H9 (cell line): ENCODE measurements around the gene UBE2E1. TPM values are rescaled to one million over a fixed set of nuclear protein-coding genes. Genes with fewer than 3 reads are reported as not detected.

Source experiments
- DNase-seq: peaks from one replicate; pipeline ENCODE4 v3.0.0-alpha.2; 2017
- H2AFZ ChIP-seq: one replicate; pipeline ENCODE4 v1.6.1; 2013; ENCODE audit warnings: mild to moderate bottlenecking, low read length, control low read depth, moderate library complexity
- H2AK5ac ChIP-seq: 2 replicates; pipeline ENCODE4 v1.6.1; 2013; ENCODE audit warnings: low read length, control low read depth, mixed read lengths; ENCODE audit not compliant: insufficient read length
- H2BK120ac ChIP-seq: one replicate; pipeline ENCODE4 v1.6.1; 2013; ENCODE audit warnings: low read depth, mild to moderate bottlenecking, low read length, control low read depth, inconsistent platforms; ENCODE audit not compliant: poor library complexity, severe bottlenecking
- H2BK12ac ChIP-seq: 2 replicates; pipeline ENCODE4 v1.6.1; 2013; ENCODE audit warnings: low read length, control low read depth, mixed read lengths, low read depth; ENCODE audit not compliant: insufficient read length
- H2BK15ac ChIP-seq: 2 replicates; pipeline ENCODE4 v1.6.1; 2013; ENCODE audit warnings: low read depth, low read length, control low read depth
- H2BK20ac ChIP-seq: one replicate; pipeline ENCODE4 v1.6.1; 2013; ENCODE audit warnings: low read depth, mild to moderate bottlenecking, low read length, control low read depth, inconsistent platforms; ENCODE audit not compliant: poor library complexity, severe bottlenecking
- H2BK5ac ChIP-seq: 2 replicates; pipeline ENCODE4 v1.6.1; 2013; ENCODE audit warnings: low read length, control low read depth, mixed read lengths; ENCODE audit not compliant: insufficient read length
- H3K14ac ChIP-seq: 2 replicates; pipeline ENCODE4 v1.6.1; 2013; ENCODE audit warnings: low read length, control low read depth; ENCODE audit not compliant: insufficient read depth
- H3K18ac ChIP-seq: 2 replicates; pipeline ENCODE4 v1.6.1; 2013; ENCODE audit warnings: low read depth, mild to moderate bottlenecking, mixed read lengths, low read length, control low read depth; ENCODE audit not compliant: insufficient read length
- H3K23ac ChIP-seq: 2 replicates; pipeline ENCODE4 v1.6.1; 2013; ENCODE audit warnings: low read length, control low read depth, mixed read lengths, low read depth; ENCODE audit not compliant: insufficient read length
- H3K23me2 ChIP-seq: 2 replicates; pipeline ENCODE4 v1.6.1; 2013; ENCODE audit warnings: low read depth, mild to moderate bottlenecking, mixed read lengths, low read length, control low read depth; ENCODE audit not compliant: insufficient read length, poor library complexity, severe bottlenecking
- H3K27ac ChIP-seq: 2 replicates; pipeline ENCODE4 v1.5.1; 2013; ENCODE audit warnings: low read length, control low read depth, mixed read lengths, low read depth; ENCODE audit not compliant: insufficient read length
- H3K27me3 ChIP-seq: 2 replicates; pipeline ENCODE4 v1.6.1; 2013; ENCODE audit warnings: low read length, control low read depth, inconsistent platforms; ENCODE audit not compliant: insufficient read depth
- H3K4ac ChIP-seq: 2 replicates; pipeline ENCODE4 v1.6.1; 2013; ENCODE audit warnings: low read depth, mild to moderate bottlenecking, control low read depth, inconsistent platforms, low read length, moderate library complexity
- H3K4me1 ChIP-seq: 2 replicates; pipeline ENCODE4 v1.6.1; 2013; ENCODE audit warnings: low read length, control low read depth, inconsistent platforms; ENCODE audit not compliant: insufficient read depth
- H3K4me2 ChIP-seq: 2 replicates; pipeline ENCODE4 v1.6.1; 2013; ENCODE audit warnings: low read length, control low read depth, mixed read lengths; ENCODE audit not compliant: insufficient read length, insufficient read depth
- H3K56ac ChIP-seq: 2 replicates; pipeline ENCODE4 v1.6.1; 2013; ENCODE audit warnings: low read depth, mild to moderate bottlenecking, mixed read lengths, low read length, control low read depth; ENCODE audit not compliant: insufficient read length
- H3K79me1 ChIP-seq: 2 replicates; pipeline ENCODE4 v1.6.1; 2013; ENCODE audit warnings: low read depth, mild to moderate bottlenecking, moderate library complexity, low read length, control low read depth, inconsistent platforms; ENCODE audit not compliant: insufficient read depth, poor library complexity, severe bottlenecking
- H3K79me2 ChIP-seq: 2 replicates; pipeline ENCODE4 v1.6.1; 2013; ENCODE audit warnings: low read length, control low read depth, inconsistent platforms; ENCODE audit not compliant: insufficient read depth
- H3K9ac ChIP-seq: 2 replicates; pipeline ENCODE4 v1.6.1; 2013; ENCODE audit warnings: low read length, control low read depth, mixed read lengths; ENCODE audit not compliant: insufficient read length; ENCODE audit errors: extremely low read depth
- H3K9me3 ChIP-seq: one replicate; pipeline ENCODE4 v1.6.1; 2013; ENCODE audit warnings: low read depth, low read length, inconsistent platforms; ENCODE audit not compliant: control insufficient read depth
- H3T11ph ChIP-seq: one replicate; pipeline ENCODE4 v1.6.1; 2013; ENCODE audit warnings: mild to moderate bottlenecking, low read length, control low read depth, inconsistent platforms
- H4K20me1 ChIP-seq: one replicate; pipeline ENCODE4 v1.6.1; 2013; ENCODE audit not compliant: control insufficient read depth, insufficient read length, insufficient read depth
- H4K5ac ChIP-seq: 2 replicates; pipeline ENCODE4 v1.6.1; 2013; ENCODE audit warnings: low read depth, mild to moderate bottlenecking, mixed read lengths, low read length, control low read depth; ENCODE audit not compliant: insufficient read length
- H4K8ac ChIP-seq: replicated peaks from 2 replicates; pipeline ENCODE4 v1.6.1; 2013; ENCODE audit warnings: low read length, control low read depth, mixed read lengths, low read depth; ENCODE audit not compliant: insufficient read length
- H4K91ac ChIP-seq: 2 replicates; pipeline ENCODE4 v1.6.1; 2013; ENCODE audit warnings: low read depth, mild to moderate bottlenecking, moderate library complexity, mixed read lengths, low read length, control low read depth; ENCODE audit not compliant: insufficient read length
- H3K27ac Mint-ChIP-seq, 3 experiments: 2 replicates in 2 of 3; 3 replicates in 1 of 3; pipeline ENCODE4 v1.8.0; 2020 to 2021; ENCODE audit warnings: mixed read lengths in 3 of 3, mild to moderate bottlenecking in 1 of 3, moderate library complexity in 1 of 3
- H3K27me3 Mint-ChIP-seq: 2 replicates; pipeline ENCODE4 v1.8.0; 2021; ENCODE audit warnings: low read depth, mild to moderate bottlenecking, moderate library complexity, mixed read lengths
- H3K36me3 Mint-ChIP-seq, 3 experiments: 2 replicates in 2 of 3; 3 replicates in 1 of 3; pipeline ENCODE4 v1.8.0; 2020 to 2021; ENCODE audit warnings: low read depth in 3 of 3, mixed read lengths in 3 of 3; ENCODE audit not compliant: insufficient read depth in 1 of 3
- H3K4me1 Mint-ChIP-seq, 2 experiments: 2 replicates each; pipeline ENCODE4 v1.8.0; 2020; ENCODE audit warnings: mixed read lengths in 2 of 2
- H3K4me3 Mint-ChIP-seq, 2 experiments: 2 replicates in 1 of 2; 3 replicates in 1 of 2; pipeline ENCODE4 v1.8.0; 2020 to 2021; ENCODE audit warnings: mild to moderate bottlenecking in 2 of 2, mixed read lengths in 2 of 2, moderate library complexity in 1 of 2
- H3K9me3 Mint-ChIP-seq, 2 experiments: 2 replicates in 1 of 2; 3 replicates in 1 of 2; pipeline ENCODE4 v1.8.0; 2020; ENCODE audit warnings: mild to moderate bottlenecking in 2 of 2, mixed read lengths in 2 of 2, moderate library complexity in 1 of 2
- WGBS: extraction: QIAGEN DNeasy Blood & Tissue Kit; methylation state at CpG from one replicate; pipeline ENCODE4 v1.1.7; 2013; ENCODE audit warnings: missing lambda C conversion rate, low lambda C conversion rate, mixed read lengths; ENCODE audit not compliant: insufficient read length; ENCODE audit errors: extremely low coverage; 5-methylcytosine and 5-hydroxymethylcytosine counted together
- total RNA-seq: library from RNA; stranded (reverse); gene quantifications from 2 replicates; pipeline ENCODE4 v1.2.1, GENCODE V29; 2021
- TF ChIP-seq, protein P1 (sequence below): fragments of 200-600 bp; sonication (generic); conservative IDR thresholded peaks from 3 replicates; pipeline ENCODE4 v1.8.0; 2021; ENCODE audit warnings: antibody characterized with exemption, mild to moderate bottlenecking

UBE2E1 gene
- total RNA-seq, 1 experiment from 2014 or later = 142 TPM

GRCh38 chr3:23879485-23879884 is 73.7 kb downstream of the UBE2E1 start:
- peaks cover 3% of the 10 kb centered on the region; the same call in 1 of the 2 replicates for H3K79me2 ChIP-seq
- no peaks in the 10 kb centered on the region for H3K9me3 ChIP-seq
- no peaks in the 10 kb centered on the region for H4K20me1 ChIP-seq

More at GRCh38 chr3:23879485-23879884, 73.7 kb downstream of the UBE2E1 start:
- no CpG with 5 or more reads among the region's 8 CpGs for WGBS
- H3K4me1 Mint-ChIP-seq = peaks cover 16 to 21% of the 10 kb centered on the region in 2 experiments
- no peak overlapping the region for H3K4me3 Mint-ChIP-seq
- Histone ChIP-seq H3K23ac (no peak overlapping the region), H4K8ac (no peak overlapping the region), H3K23me2 (no peaks in the 10 kb centered on the region), H3K27ac (no peak overlapping the region), H2BK20ac (no peak overlapping the region), H3K4me1 (no peaks in the 10 kb centered on the region; the same call in 1 of the 2 replicates), H2BK5ac (no peak overlapping the region), H3T11ph (no peak overlapping the region), H4K91ac (no peak overlapping the region), H3K14ac (no peak overlapping the region), H2BK120ac (no peak overlapping the region), H2AFZ (no peak overlapping the region), H3K56ac (no peak overlapping the region), H3K4me2 (no peak overlapping the region), H2BK12ac (no peak overlapping the region), H3K4ac (no peak overlapping the region), H3K79me1 (no peaks in the 10 kb centered on the region), H3K27me3 (no peaks in the 10 kb centered on the region), H2AK5ac (no peak overlapping the region), H3K9ac (no peak overlapping the region), H3K18ac (no peak overlapping the region), H2BK15ac (no peak overlapping the region), H4K5ac (no peak overlapping the region)
- H3K36me3 Mint-ChIP-seq = peaks cover 41 to 55% (median 49%) of the 10 kb centered on the region in 3 experiments
- H3K27me3 Mint-ChIP-seq = no peaks in the 10 kb centered on the region
- no peak overlapping the region; a peak in 1 of 7 replicates for H3K27ac Mint-ChIP-seq
- H3K9me3 Mint-ChIP-seq = peaks cover 17 to 28% of the 10 kb centered on the region in 2 experiments
- TF ChIP-seq, protein P1, sequence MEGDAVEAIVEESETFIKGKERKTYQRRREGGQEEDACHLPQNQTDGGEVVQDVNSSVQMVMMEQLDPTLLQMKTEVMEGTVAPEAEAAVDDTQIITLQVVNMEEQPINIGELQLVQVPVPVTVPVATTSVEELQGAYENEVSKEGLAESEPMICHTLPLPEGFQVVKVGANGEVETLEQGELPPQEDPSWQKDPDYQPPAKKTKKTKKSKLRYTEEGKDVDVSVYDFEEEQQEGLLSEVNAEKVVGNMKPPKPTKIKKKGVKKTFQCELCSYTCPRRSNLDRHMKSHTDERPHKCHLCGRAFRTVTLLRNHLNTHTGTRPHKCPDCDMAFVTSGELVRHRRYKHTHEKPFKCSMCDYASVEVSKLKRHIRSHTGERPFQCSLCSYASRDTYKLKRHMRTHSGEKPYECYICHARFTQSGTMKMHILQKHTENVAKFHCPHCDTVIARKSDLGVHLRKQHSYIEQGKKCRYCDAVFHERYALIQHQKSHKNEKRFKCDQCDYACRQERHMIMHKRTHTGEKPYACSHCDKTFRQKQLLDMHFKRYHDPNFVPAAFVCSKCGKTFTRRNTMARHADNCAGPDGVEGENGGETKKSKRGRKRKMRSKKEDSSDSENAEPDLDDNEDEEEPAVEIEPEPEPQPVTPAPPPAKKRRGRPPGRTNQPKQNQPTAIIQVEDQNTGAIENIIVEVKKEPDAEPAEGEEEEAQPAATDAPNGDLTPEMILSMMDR = no peak
- DNase-seq = no peak
